Neural progenitor cell (in vitro differentiated cells): ENCODE measurements around the gene MACROD2.

Source experiments
- CTCF ChIP-seq: fragments of 200-600 bp; sonication (generic); IDR thresholded peaks from 2 replicates; pipeline ENCODE4 v1.5.1; 2017; ENCODE audit warnings: antibody characterized with exemption, mild to moderate bottlenecking
- EZH2 ChIP-seq: fragments of 200-600 bp; sonication (generic); IDR thresholded peaks from 2 replicates; pipeline ENCODE4 v1.6.1; 2017; ENCODE audit warnings: antibody characterized with exemption, mild to moderate bottlenecking, moderate library complexity

DNA sequence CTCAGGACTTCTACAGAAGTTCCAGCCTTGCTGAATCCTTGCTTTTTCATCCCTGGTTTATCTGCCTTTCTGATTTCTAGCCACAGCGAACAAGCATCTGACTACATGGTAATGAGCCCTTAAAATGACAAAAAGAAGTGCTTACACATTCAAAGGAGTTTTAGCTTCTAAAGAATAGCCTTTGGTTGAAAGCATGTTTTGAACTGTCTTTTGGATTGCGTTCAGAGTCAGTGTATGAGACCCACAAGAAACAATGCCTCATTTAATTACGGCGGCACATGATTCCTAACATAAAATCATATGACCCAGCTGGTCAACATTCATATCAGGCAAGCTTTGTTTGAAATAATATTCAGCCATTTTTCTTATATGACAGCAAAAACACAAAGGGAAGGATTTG, 1793.8 kb downstream of the MACROD2 start:
- TF ChIP-seq CTCF (no peak), EZH2 (no peak)
